ENCODE results near the gene ZNF518A.

GRCh38 chr10:96168546-96168945, 38.4 kb downstream of the ZNF518A start:
- no peak for TF ChIP-seq CTCF (IDR thresholded peaks at IDR 0.05)
- TF ChIP-seq EZH2 (IDR thresholded peaks at IDR 0.05; ENCODE audit: borderline replicate concordance, insufficient read depth, low read depth, low read length, poor library complexity, severe bottlenecking) = no peak
